ENCODE data around the gene MPPED2.

The MPPED2 gene

GRCh38 chr11:30365793-30366517 lies 220.2 kb downstream of the MPPED2 start:
- no CpG with 5 or more reads among the region's 3 CpGs for WGBS (ENCODE audit: extremely low coverage, insufficient coverage, low lambda C conversion rate)
- Histone ChIP-seq H3K4me3 (ENCODE audit: low read length) (no peak overlapping the region), H2BK15ac (replicated peaks; ENCODE audit: low read depth) (no peak overlapping the region), H3K4me1 (ENCODE audit: control insufficient read depth, low read depth, low read length) (no peaks in the 10 kb centered on the region), H3K36me3 (ENCODE audit: control insufficient read depth, insufficient read depth, low read length) (no peaks in the 10 kb centered on the region), H3K23ac (ENCODE audit: low read length) (no peak overlapping the region), H3K4ac (ENCODE audit: low read depth, low read length) (no peak overlapping the region), H3K79me1 (ENCODE audit: low read length) (no peaks in the 10 kb centered on the region), H3K79me2 (ENCODE audit: control insufficient read depth, insufficient read depth, low read length) (no peaks in the 10 kb centered on the region), H4K8ac (ENCODE audit: low read depth, low read length) (no peak overlapping the region), H3K4me2 (ENCODE audit: low read length) (no peak overlapping the region), H3K18ac (ENCODE audit: low read length) (no peak overlapping the region), H2BK5ac (ENCODE audit: low read length) (no peak overlapping the region), H4K5ac (ENCODE audit: low read length) (no peak overlapping the region), H3K27ac (ENCODE audit: low read depth, low read length) (no peak overlapping the region), H2BK120ac (ENCODE audit: low read depth, low read length) (no peak overlapping the region), H3K56ac (ENCODE audit: low read length) (no peak overlapping the region), H3K27me3 (ENCODE audit: insufficient read depth, low read length, poor library complexity) (no peaks in the 10 kb centered on the region), H3K9ac (ENCODE audit: low read length) (no peak overlapping the region), H2AK5ac (ENCODE audit: low read length) (no peak overlapping the region)
- DNase-seq: peak; percentile 30

- Histone ChIP-seq H2BK5ac (ENCODE audit: low read length) (no peak overlapping the region), H2AK5ac (ENCODE audit: low read length) (no peak overlapping the region), H3K56ac (ENCODE audit: low read length) (no peak overlapping the region), H3K36me3 (ENCODE audit: control insufficient read depth, insufficient read depth, low read length) (no peaks in the 10 kb centered on the region), H3K79me2 (ENCODE audit: control insufficient read depth, insufficient read depth, low read length) (no peaks in the 10 kb centered on the region), H3K27ac (ENCODE audit: low read depth, low read length) (no peak overlapping the region), H2BK15ac (replicated peaks; ENCODE audit: low read depth) (no peak overlapping the region), H2BK120ac (ENCODE audit: low read depth, low read length) (no peak overlapping the region), H3K4ac (ENCODE audit: low read depth, low read length) (no peak overlapping the region), H3K23ac (ENCODE audit: low read length) (no peak overlapping the region), H3K27me3 (ENCODE audit: insufficient read depth, low read length, poor library complexity) (no peaks in the 10 kb centered on the region), H3K79me1 (ENCODE audit: low read length) (no peaks in the 10 kb centered on the region), H4K5ac (ENCODE audit: low read length) (no peak overlapping the region), H3K4me3 (ENCODE audit: low read length) (no peak overlapping the region), H4K8ac (ENCODE audit: low read depth, low read length) (no peak overlapping the region), H3K9ac (ENCODE audit: low read length) (no peak overlapping the region), H3K4me2 (ENCODE audit: low read length) (no peak overlapping the region), H3K18ac (ENCODE audit: low read length) (no peak overlapping the region), H3K4me1 (ENCODE audit: control insufficient read depth, low read depth, low read length) (no peaks in the 10 kb centered on the region)
- DNase-seq: no peak
- WGBS (ENCODE audit: extremely low coverage, insufficient coverage, low lambda C conversion rate): no CpG with 5 or more reads among the region's 9 CpGs
Measured at GRCh38 chr11:30364837-30365482, 221.2 kb downstream of the MPPED2 start.

GRCh38 chr11:30364139-30364836 lies 221.9 kb downstream of the MPPED2 start:
- Histone ChIP-seq H4K8ac (ENCODE audit: low read depth, low read length) (no peak overlapping the region), H4K5ac (ENCODE audit: low read length) (no peak overlapping the region), H2BK120ac (ENCODE audit: low read depth, low read length) (no peak overlapping the region), H3K4me2 (ENCODE audit: low read length) (no peak overlapping the region), H3K36me3 (ENCODE audit: control insufficient read depth, insufficient read depth, low read length) (no peaks in the 10 kb centered on the region), H3K27me3 (ENCODE audit: insufficient read depth, low read length, poor library complexity) (no peaks in the 10 kb centered on the region), H3K79me1 (ENCODE audit: low read length) (no peaks in the 10 kb centered on the region), H3K23ac (ENCODE audit: low read length) (no peak overlapping the region), H2BK15ac (replicated peaks; ENCODE audit: low read depth) (no peak overlapping the region), H3K79me2 (ENCODE audit: control insufficient read depth, insufficient read depth, low read length) (no peaks in the 10 kb centered on the region), H3K56ac (ENCODE audit: low read length) (no peak overlapping the region), H3K27ac (ENCODE audit: low read depth, low read length) (no peak overlapping the region), H3K9ac (ENCODE audit: low read length) (no peak overlapping the region), H3K4me3 (ENCODE audit: low read length) (no peak overlapping the region), H3K18ac (ENCODE audit: low read length) (no peak overlapping the region), H3K4me1 (ENCODE audit: control insufficient read depth, low read depth, low read length) (no peaks in the 10 kb centered on the region), H3K4ac (ENCODE audit: low read depth, low read length) (no peak overlapping the region), H2AK5ac (ENCODE audit: low read length) (no peak overlapping the region), H2BK5ac (ENCODE audit: low read length) (no peak overlapping the region)
- WGBS (ENCODE audit: extremely low coverage, insufficient coverage, low lambda C conversion rate): no CpG with 5 or more reads among the region's 7 CpGs
- DNase-seq: no peak

- Histone ChIP-seq H3K4me2 (ENCODE audit: low read length) (no peak overlapping the region), H3K18ac (ENCODE audit: low read length) (no peak overlapping the region), H3K23ac (ENCODE audit: low read length) (no peak overlapping the region), H2BK15ac (replicated peaks; ENCODE audit: low read depth) (no peak overlapping the region), H3K27me3 (ENCODE audit: insufficient read depth, low read length, poor library complexity) (no peaks in the 10 kb centered on the region), H3K4ac (ENCODE audit: low read depth, low read length) (no peak overlapping the region), H3K79me1 (ENCODE audit: low read length) (no peaks in the 10 kb centered on the region), H2AK5ac (ENCODE audit: low read length) (no peak overlapping the region), H3K56ac (ENCODE audit: low read length) (no peak overlapping the region), H3K4me3 (ENCODE audit: low read length) (no peak overlapping the region), H2BK120ac (ENCODE audit: low read depth, low read length) (no peak overlapping the region), H3K27ac (ENCODE audit: low read depth, low read length) (no peak overlapping the region), H3K79me2 (ENCODE audit: control insufficient read depth, insufficient read depth, low read length) (no peaks in the 10 kb centered on the region), H4K8ac (ENCODE audit: low read depth, low read length) (no peak overlapping the region), H4K5ac (ENCODE audit: low read length) (no peak overlapping the region), H3K36me3 (ENCODE audit: control insufficient read depth, insufficient read depth, low read length) (no peaks in the 10 kb centered on the region), H2BK5ac (ENCODE audit: low read length) (no peak overlapping the region), H3K4me1 (ENCODE audit: control insufficient read depth, low read depth, low read length) (no peaks in the 10 kb centered on the region), H3K9ac (ENCODE audit: low read length) (no peak overlapping the region)
- DNase-seq: no peak
Measured at GRCh38 chr11:30360741-30361140, 225.4 kb downstream of the MPPED2 start.

All from mesendoderm (in vitro differentiated cells).